ENCODE results near the gene OAS3. TPM values are rescaled to one million over a fixed set of nuclear protein-coding genes. Genes with fewer than 3 reads are reported as not detected.

OAS3 gene
- polyA plus RNA-seq, 1 experiment = 6.7 TPM

DNA sequence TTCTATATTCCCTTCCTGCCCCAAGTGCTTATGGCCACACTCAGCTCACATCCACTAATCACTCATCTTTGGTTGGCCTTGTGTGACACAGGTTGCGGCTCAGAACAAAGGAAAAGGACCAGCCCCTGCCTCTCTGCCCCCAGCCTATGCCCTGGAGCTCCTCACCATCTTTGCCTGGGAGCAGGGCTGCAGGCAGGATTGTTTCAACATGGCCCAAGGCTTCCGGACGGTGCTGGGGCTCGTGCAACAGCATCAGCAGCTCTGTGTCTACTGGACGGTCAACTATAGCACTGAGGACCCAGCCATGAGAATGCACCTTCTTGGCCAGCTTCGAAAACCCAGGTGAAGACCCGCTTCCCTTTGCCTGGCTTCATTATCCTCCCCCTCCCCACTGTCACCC, 24.3 kb downstream of the OAS3 start:
- no peak overlapping the region for H3K4me3 ChIP-seq (ENCODE audit: low read depth, low read length)
- no peak for DNase-seq (ENCODE audit: low read depth)
- H3K36me3 ChIP-seq (ENCODE audit: control insufficient read depth, insufficient read depth, low read length) = no peaks in the 10 kb centered on the region; the same call in 1 of the 2 replicates
- TF ChIP-seq, protein P1, sequence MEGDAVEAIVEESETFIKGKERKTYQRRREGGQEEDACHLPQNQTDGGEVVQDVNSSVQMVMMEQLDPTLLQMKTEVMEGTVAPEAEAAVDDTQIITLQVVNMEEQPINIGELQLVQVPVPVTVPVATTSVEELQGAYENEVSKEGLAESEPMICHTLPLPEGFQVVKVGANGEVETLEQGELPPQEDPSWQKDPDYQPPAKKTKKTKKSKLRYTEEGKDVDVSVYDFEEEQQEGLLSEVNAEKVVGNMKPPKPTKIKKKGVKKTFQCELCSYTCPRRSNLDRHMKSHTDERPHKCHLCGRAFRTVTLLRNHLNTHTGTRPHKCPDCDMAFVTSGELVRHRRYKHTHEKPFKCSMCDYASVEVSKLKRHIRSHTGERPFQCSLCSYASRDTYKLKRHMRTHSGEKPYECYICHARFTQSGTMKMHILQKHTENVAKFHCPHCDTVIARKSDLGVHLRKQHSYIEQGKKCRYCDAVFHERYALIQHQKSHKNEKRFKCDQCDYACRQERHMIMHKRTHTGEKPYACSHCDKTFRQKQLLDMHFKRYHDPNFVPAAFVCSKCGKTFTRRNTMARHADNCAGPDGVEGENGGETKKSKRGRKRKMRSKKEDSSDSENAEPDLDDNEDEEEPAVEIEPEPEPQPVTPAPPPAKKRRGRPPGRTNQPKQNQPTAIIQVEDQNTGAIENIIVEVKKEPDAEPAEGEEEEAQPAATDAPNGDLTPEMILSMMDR (IDR thresholded peaks at IDR 0.05; ENCODE audit: insufficient read depth, low read depth, low read length) = no peak
- H3K27me3 ChIP-seq (ENCODE audit: control insufficient read depth, insufficient read depth, low read length) = no peaks in the 10 kb centered on the region
- POLR2A ChIA-PET = no interaction called here
- CTCF ChIA-PET = interaction anchor here (0.6 kb wide), 1 partner anchor 300 kb away, joined by 4 read pairs; no protein-coding TSS in a partner anchor

DNA sequence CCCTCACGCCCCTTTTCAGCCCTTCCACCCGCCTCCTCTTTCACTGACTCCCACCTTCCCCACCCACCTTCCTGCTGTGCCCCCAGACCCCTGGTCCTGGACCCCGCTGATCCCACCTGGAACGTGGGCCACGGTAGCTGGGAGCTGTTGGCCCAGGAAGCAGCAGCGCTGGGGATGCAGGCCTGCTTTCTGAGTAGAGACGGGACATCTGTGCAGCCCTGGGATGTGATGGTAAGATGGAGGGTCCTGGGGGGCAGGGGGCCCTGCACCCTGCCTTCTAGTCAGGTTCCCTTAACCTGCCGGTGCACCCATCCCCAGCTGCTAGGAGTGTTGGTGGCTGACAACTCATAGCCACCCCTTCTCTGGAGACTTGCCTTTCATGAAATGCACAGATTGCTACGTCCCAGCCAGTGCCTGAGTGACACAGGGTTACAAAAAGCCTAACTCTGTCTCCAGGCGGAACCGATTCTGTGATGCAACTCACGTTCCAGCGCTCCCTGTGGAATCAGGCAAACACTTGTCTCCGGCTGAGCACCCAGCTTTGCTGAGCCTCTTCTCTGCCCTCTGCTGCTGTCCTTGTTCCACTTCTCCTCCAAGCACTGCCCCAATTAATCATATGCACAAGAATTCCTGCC, 25.1 kb downstream of the OAS3 start:
- CTCF ChIA-PET = no interaction called here
- Histone ChIP-seq H3K27me3 (ENCODE audit: control insufficient read depth, insufficient read depth, low read length) (no peaks in the 10 kb centered on the region), H3K4me3 (ENCODE audit: low read depth, low read length) (no peak overlapping the region), H3K36me3 (ENCODE audit: control insufficient read depth, insufficient read depth, low read length) (no peaks in the 10 kb centered on the region; the same call in 1 of the 2 replicates)
- POLR2A ChIA-PET = no interaction called here
- no peak for DNase-seq (ENCODE audit: low read depth)
- TF ChIP-seq, protein P1 (IDR thresholded peaks at IDR 0.05; ENCODE audit: insufficient read depth, low read depth, low read length) = no peak

DNA sequence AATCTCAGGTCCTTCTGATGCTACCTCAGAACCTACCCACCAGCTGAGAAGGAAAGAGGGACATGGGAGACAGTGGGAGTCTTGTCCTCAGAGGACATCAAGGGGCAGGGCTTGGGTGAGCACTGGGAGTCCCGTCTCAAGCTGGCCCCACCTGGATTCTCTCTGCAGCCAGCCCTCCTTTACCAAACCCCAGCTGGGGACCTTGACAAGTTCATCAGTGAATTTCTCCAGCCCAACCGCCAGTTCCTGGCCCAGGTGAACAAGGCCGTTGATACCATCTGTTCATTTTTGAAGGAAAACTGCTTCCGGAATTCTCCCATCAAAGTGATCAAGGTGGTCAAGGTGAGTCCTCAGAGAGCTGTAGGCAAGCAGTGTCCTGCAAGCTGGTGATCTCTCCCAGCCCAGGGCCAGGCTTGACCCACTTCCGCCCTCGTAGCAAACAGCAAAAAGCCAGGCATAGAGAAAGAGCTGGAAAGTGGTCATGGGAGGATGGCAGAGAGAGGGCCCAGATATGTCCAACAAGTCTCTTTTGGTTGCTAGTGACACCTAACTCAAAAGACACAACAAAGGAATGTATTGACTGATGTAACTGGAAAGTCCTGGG, 25.9 kb downstream of the OAS3 start:
- no peak overlapping the region for H3K4me3 ChIP-seq (ENCODE audit: low read depth, low read length)
- TF ChIP-seq, protein P1 (IDR thresholded peaks at IDR 0.05; ENCODE audit: insufficient read depth, low read depth, low read length) = no peak
- no peak for DNase-seq (ENCODE audit: low read depth)
- H3K27me3 ChIP-seq (ENCODE audit: control insufficient read depth, insufficient read depth, low read length) = no peaks in the 10 kb centered on the region
- no peaks in the 10 kb centered on the region; the same call in 1 of the 2 replicates for H3K36me3 ChIP-seq (ENCODE audit: control insufficient read depth, insufficient read depth, low read length)
- ChIA-PET POLR2A (no interaction called here), CTCF (interaction anchor here (1.8 kb wide), 1 partner anchor 29 kb away, joined by 6 read pairs; no protein-coding TSS in a partner anchor)

DNA sequence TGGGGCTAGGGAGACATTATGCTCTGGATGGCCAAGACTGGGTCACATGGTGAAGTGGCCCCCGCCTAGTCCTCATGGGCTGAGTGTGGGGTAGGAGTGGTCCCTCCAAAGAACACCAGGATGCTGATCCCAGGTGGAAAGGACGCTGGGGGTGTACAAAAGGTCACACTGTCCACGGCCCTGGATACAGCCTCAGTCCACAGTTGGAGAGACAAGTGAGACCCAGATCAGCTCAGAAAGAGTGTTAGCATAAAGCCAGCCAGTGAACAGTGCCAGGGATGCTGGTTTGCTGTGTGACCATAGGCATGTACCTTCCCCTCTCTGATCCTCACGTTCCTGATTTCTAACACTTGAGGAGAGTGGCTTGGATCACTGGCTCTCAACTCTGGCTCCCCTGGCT, 26.6 kb downstream of the OAS3 start:
- TF ChIP-seq, protein P1 (IDR thresholded peaks at IDR 0.05; ENCODE audit: insufficient read depth, low read depth, low read length) = no peak
- Histone ChIP-seq H3K4me3 (ENCODE audit: low read depth, low read length) (no peak overlapping the region), H3K27me3 (ENCODE audit: control insufficient read depth, insufficient read depth, low read length) (no peaks in the 10 kb centered on the region), H3K36me3 (ENCODE audit: control insufficient read depth, insufficient read depth, low read length) (no peaks in the 10 kb centered on the region; the same call in 1 of the 2 replicates)
- DNase-seq (ENCODE audit: low read depth) = no peak
- ChIA-PET CTCF (interaction anchor here (1.8 kb wide), 1 partner anchor 28 kb away, joined by 6 read pairs; no protein-coding TSS in a partner anchor), POLR2A (no interaction called here)

DNA sequence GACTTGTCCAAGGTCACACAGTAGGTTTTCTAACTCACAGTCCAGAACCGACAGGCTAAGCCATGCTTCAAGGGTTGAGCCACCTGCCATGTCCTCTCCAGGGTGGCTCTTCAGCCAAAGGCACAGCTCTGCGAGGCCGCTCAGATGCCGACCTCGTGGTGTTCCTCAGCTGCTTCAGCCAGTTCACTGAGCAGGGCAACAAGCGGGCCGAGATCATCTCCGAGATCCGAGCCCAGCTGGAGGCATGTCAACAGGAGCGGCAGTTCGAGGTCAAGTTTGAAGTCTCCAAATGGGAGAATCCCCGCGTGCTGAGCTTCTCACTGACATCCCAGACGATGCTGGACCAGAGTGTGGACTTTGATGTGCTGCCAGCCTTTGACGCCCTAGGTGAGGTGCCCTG, 27.4 kb downstream of the OAS3 start:
- Histone ChIP-seq H3K4me3 (ENCODE audit: low read depth, low read length) (no peak overlapping the region), H3K27me3 (ENCODE audit: control insufficient read depth, insufficient read depth, low read length) (no peaks in the 10 kb centered on the region), H3K36me3 (ENCODE audit: control insufficient read depth, insufficient read depth, low read length) (no peaks in the 10 kb centered on the region; the same call in 1 of the 2 replicates)
- POLR2A ChIA-PET = no interaction called here
- CTCF ChIA-PET = interaction anchor here (1.8 kb wide), 1 partner anchor 27 kb away, joined by 6 read pairs; no protein-coding TSS in a partner anchor
- TF ChIP-seq, protein P1 (IDR thresholded peaks at IDR 0.05; ENCODE audit: insufficient read depth, low read depth, low read length) = no peak
- DNase-seq (ENCODE audit: low read depth) = no peak

Measured in BJ (cell line).